UCSD-AML1 (cell line): ENCODE measurements around the gene FGF22.

Experiments
- DNase-seq: peaks from one replicate; lab custom pipeline; 2025; ENCODE audit not compliant: unreplicated experiment; lab: John Stamatoyannopoulos, UW

The FGF22 gene

GRCh38 chr19:642767-643727 is 3.4 kb downstream of the FGF22 start:
- DNase-seq: no peak

DNA sequence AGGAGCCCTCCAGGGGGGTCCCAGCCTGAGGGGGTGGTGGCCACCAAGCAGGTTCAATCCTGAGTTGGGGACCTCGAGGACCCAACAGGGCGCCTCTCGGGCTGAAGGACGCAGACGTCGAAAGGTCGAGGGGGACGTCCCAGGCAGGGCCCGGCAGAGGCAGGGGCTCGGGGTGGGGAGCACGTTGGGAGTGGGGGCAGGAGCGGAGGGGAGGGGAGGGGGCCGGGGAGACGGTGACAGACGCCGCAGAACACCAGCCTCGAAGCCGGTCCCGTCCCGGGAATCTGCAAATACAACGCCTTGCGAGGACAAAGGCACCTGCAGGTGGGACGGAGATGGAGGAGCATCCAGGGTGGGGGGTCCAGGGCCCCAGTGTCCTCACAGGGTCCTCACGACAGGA is 4.1 kb downstream of the FGF22 start:
- no peak for DNase-seq

- DNase-seq: no peak
Observed at GRCh38 chr19:644363-644762, 4.7 kb downstream of the FGF22 start.

DNA sequence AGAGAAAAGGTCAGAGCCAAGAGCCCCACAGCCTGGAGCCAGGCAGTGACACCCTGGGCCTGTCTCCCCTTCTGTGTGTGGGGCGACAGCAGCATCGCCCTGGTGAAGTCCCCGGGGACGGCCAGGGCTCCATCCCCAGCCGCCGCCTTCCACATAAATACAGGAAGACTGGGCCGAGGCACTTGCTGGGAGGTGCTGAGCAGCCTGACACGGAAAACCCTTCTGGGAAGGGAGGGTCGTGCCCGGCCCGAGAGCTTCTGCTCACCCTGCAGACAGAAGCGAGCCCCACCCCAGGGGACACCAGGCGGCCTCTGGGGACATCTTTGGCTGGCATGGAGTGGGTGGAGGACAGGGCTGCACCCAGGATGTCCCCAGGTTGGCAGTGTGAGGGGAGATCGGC is 5.1 kb downstream of the FGF22 start:
- DNase-seq: no peak

DNA sequence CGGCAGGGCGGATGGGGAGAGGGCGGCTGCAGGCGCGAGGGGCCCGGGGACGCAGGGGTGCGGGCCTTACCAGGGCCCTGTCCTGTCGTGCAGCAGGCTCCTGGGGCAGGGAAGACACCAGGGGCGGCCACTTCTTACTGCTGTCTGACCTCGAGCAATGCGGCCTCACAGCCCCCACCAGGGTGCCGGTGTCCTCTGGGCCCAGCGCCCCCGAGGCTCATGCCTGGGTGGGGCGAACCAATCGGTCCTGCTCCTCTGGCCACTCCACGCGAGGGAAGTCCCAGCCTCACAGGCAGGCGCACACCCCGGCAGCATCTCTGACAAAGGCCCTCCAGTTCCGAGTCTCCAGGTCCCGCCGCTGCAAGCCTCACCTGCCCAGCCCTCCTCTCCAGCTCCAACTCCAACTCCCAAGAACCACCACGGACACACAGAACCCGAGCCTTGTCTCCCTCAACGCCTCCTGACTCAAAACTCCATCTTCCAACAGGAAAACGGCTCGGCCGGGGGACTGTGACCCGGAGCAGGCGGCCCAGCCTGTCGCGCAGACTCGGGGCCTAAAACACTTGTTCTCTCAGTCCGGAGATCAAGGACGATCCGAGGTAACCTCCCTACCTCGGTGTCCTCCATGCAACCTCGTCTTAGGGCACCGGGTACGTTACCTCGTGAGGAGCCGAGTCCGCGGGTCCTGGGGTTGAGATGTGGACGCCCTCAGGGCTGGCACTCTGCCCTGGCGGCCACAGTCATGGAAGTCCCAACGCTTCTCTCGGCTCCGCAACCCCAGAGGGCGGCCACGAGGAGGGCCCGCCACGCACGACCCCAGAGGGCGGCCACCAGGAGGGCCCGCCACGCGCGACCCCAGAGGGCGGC is 6.5 kb downstream of the FGF22 start:
- no peak for DNase-seq

DNA sequence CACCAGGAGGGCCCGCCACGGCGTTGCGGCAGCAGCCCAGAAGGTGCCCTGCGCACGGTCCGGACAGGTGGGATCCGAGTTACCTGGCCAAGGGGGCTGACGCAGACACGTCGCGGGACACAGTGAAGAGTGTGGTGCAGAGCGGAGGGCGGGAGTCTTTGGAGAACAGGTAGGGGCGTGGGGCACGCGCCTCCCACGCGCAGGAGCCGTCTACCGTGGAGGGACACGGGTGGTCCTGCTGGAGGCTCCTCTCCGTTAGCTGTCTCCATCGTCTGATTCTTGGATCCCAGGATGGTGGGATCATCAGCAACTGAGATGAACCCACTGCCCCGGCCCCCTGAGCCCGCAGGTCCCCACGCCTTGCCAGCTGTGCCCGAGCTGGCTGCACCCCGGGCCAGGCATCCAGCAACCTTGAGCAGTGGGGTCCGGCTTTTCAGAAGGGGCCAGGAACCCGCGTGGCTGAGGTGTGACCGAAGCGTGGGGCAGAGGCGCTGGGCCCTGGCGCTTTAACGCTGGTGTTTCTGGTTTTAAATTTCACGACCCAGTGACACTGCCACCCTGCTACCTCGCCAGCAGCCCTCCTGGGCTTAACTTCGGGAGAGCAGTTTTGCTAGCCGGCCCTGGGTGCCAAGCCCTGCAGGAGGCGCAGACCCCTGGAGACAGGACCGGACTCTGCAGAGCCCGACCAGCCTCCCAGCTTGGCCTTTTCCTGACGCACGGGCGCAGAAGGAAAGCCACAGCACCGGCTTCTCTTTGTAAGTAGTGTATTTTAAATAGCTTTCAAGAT is 7.3 kb downstream of the FGF22 start:
- DNase-seq: no peak

DNA sequence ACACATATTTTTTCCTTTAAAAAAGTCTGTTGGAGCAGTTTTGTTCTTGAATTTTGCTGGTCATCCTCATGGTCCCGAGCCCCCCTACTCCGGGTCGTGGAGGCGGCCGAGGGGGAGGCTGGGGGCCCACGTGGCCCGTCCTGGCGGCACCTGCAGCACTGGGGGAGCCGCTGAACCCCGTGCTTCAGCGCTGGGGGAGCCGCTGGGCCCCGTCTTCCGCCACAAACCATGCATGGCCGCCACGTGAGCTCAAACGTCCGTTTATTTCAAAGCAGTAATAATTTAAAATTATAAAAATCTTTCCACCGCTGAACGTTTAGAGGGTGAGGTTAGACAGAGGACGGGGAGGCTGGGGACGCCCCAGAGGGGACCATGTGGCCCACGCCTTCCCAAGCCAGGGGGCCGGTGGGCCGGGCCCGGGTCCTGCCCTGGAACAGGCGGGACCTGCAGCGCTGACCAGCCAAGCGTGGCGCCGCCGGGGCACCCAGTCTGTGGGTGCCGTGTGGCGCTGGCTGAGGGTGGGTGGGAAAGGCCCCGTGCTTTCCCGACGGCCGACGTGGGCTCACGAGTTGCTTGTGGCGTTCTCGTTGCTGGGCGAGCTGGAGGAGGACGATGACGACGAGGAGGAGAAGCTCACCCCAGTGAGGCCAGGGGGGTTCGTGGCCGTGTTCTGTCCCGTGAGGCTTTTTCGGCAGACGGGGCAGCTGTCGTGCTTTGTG is 8.0 kb downstream of the FGF22 start:
- DNase-seq: no peak

DNA sequence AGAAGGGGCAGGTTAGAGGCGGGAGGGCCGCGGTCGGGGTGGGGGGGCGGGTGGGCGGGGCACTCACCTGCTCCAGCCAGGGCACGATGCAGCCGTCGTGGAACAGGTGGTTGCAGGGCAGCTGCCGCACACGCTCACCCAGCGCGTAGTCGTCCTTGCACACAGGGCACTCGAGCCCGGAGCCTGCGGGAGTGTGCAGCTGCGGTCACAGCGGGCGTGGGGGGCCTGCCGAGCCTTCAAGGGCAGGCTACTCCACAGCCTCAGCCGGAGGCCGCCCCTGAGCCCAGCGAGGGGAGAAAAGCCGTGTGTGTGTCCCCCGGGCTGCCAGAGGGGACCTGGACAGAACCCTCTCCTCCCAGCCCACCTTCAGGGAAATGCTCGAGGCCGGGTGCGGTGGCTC is 8.6 kb downstream of the FGF22 start:
- no peak for DNase-seq

DNA sequence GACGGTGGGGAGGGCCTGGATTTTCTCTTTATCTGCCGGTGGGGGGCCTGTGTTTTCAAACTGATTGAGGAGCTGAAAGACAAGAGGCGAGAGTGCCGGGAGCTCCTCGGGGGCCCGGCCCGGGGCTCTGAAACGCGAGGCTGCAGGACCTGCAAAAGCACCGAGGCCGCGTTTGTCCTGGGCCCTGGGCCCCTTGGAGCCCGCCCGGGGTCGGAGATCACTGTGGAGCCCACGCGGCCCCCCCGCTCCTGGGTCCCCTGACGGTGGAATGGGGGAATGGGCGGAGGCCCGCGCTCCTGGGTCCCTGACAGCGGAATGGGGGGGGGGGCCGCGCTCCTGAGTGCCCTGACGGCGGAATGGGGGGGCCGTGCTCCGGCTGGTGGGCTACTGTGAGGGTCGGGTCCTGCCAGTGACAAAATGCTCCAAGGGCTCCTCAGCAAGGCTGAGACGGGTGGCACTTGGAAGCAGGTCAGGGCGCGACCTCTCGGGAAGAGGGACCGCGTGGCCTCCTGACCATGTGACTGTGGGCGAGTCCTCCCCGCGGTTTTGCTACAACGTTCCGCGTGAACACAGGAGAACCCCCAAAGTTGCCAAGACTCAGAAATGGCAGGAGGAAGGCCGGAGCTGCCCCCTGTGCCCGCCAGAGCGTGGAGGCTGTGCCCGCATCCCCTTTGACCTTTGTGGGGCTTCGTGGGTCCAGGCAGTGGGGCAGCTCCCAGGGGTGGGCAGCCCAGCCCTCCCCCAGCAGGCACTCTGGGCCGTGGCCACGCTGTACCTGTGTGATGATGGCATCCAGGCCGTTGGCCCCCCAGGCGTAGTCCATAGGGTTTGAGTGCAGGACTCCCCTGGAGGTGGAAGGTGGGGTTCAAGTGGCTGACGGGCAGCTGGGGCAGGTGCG is 9.5 kb downstream of the FGF22 start:
- no peak for DNase-seq

GRCh38 chr19:650121-650520 is 10.4 kb downstream of the FGF22 start:
- DNase-seq: no peak

- DNase-seq: no peak
Observed at GRCh38 chr19:651114-651818, 11.6 kb downstream of the FGF22 start.

DNA sequence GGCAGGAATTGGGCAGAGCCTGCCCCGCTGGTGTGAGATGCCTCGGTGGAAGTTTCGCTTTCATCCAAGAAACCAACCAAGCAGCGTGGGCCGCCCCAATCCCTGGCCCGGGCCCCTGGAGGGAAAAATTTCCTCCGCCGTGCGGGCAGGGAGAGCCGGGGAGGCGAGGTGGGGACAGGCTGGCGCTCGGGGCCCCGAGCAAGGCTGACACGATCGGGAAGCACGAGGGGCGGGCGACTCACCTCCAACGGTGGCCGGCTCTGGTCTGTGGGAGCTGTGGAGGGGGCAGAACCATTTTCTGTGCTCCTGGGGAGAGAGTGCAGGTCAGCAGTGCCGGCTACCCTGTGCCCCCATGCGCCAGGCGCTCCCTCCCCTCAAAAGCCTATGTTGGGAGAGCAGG is 12.3 kb downstream of the FGF22 start:
- no peak for DNase-seq

DNA sequence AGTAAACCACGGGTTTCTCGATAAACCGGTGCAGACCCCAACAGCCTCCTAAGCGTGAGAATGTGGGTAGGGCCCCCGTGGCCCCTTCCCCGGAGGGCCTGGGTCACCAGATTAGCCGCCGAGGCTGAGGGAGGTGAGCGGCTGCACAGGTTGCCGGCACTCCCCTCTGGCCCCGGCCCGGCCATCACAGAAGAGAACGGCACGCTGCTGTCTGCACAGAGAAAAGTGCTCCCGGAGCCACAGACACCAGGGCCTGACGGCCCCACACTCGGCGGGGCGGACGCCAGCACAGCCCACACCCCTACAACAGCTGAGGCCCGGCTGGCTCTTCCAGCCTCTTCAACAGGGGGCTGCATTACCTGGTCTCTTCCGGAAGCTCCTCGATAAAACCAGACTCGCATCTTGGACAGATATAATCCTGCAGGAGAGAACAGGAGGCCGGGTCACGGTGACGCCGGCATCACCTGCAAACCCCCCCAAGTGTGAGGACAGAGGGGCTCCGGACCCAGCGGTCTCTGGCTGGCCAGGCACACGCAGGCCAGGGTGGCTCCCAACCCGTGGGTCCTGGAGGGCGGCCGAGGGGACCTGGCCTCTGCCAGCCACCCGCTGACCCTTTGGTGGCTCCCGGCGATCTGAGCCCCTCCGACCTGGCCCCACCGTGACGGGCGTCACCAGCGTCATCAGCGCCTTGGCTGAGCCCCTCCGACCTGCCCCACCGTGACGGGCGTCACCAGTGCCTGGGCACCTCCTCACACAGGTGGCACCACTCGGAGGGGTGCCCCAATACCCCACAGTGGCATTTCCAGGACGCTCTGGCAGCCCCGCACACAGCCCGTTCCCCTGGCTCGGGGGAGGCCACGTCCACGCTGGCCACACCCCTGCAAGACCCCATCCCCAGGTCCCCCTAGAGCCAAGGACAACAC is 13.0 kb downstream of the FGF22 start:
- no peak for DNase-seq

- no peak for DNase-seq
Observed at GRCh38 chr19:653425-653824, 13.7 kb downstream of the FGF22 start.

GRCh38 chr19:655691-656090 is 16.0 kb downstream of the FGF22 start:
- no peak for DNase-seq

DNA sequence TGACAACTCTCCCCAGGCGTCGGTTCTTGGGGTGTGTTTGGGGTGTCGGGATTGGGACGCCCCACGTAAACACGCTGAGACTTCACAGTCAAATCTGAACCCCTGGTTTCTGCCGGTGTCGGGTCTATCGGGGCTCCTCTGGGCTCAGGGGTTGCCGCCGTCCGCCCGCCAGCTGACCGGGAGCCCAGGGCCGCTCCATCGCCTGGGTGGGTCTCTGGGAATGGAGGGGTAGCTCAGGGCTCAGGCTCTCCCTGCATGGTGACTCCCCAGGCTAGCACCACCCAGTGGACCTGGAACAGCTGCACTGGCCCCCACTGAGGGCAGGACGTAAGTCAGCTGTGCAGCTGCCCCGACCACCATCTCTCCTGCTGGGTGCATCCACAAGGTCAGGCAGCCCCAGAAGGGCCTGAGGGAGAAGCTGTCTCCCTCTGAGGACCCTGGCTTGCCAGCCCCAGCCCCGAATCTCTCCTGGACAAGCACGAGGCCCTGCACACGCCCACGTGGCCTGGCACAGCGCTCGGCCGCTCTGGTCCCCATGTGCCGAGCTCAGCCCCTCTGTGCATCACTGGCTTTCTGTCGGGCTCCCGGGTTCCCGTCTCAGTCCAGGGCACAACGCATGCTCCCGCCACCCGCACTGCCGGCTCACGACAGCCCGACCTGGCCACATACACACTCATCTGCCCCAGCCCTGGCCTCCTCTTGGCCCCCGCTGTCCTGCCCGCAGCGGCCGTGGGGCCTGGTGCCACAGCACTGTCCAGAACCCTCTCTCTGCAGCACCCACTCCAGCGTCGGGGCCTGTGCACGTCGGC is 17.3 kb downstream of the FGF22 start:
- no peak for DNase-seq

- DNase-seq: no peak
Observed at GRCh38 chr19:657611-658010, 17.9 kb downstream of the FGF22 start.
